Stomach (tissue), 4 donors: ENCODE results near the gene TAC4.

Experiments used
- POLR2A ChIP-seq, 4 donors: fragments of 450-650 bp; IDR thresholded peaks; one replicate each; pipeline ENCODE4 v1.6.1; 2016; ENCODE audit warnings: antibody characterized with exemption in 4 of 4, control low read depth in 2 of 4, mild to moderate bottlenecking in 1 of 4, moderate library complexity in 1 of 4
- POLR2AphosphoS5 ChIP-seq, 3 donors: sonication (generic); formaldehyde crosslinking; IDR thresholded peaks; one replicate each; pipeline ENCODE4 v1.6.1; 2016; ENCODE audit warnings: antibody characterized with exemption in 3 of 3
- TF ChIP-seq, protein P1 (sequence below), 7 experiments: fragments of 450-650 bp in 4 of 7; fragments of 200-600 bp in 3 of 7; sonication (generic) in 3 of 7; IDR thresholded peaks; one replicate each; pipeline ENCODE4 v1.5.1; 2016 to 2019; ENCODE audit warnings: antibody characterized with exemption in 7 of 7, control low read depth in 2 of 7, mild to moderate bottlenecking in 1 of 7

- TF ChIP-seq, protein P1, sequence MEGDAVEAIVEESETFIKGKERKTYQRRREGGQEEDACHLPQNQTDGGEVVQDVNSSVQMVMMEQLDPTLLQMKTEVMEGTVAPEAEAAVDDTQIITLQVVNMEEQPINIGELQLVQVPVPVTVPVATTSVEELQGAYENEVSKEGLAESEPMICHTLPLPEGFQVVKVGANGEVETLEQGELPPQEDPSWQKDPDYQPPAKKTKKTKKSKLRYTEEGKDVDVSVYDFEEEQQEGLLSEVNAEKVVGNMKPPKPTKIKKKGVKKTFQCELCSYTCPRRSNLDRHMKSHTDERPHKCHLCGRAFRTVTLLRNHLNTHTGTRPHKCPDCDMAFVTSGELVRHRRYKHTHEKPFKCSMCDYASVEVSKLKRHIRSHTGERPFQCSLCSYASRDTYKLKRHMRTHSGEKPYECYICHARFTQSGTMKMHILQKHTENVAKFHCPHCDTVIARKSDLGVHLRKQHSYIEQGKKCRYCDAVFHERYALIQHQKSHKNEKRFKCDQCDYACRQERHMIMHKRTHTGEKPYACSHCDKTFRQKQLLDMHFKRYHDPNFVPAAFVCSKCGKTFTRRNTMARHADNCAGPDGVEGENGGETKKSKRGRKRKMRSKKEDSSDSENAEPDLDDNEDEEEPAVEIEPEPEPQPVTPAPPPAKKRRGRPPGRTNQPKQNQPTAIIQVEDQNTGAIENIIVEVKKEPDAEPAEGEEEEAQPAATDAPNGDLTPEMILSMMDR (IDR thresholded peaks at IDR 0.05): no peak
- TF ChIP-seq POLR2A (IDR thresholded peaks at IDR 0.05) (no peak), POLR2AphosphoS5 (IDR thresholded peaks at IDR 0.05) (no peak)
Measured at GRCh38 chr17:49862781-49863331, 15.0 kb upstream of the TAC4 start.
